ENCODE measurements around the gene RAB3C. TPM values are rescaled to one million over a fixed set of nuclear protein-coding genes. Genes with fewer than 3 reads are reported as not detected.

Gene RAB3C
- total and polyA plus RNA-seq, 9 donors = 0.11 to 17.2 (median 2.7) TPM

GRCh38 chr5:58763390-58763789 is 180.5 kb downstream of the RAB3C start:
- H3K4me1 ChIP-seq (ENCODE audit: insufficient read depth) = no peaks in the 10 kb centered on the region
- DNase-seq = no peak
- H3K9me3 ChIP-seq = no peaks in the 10 kb centered on the region
- H3K27ac ChIP-seq = no peak overlapping the region
- no peaks in the 10 kb centered on the region for H3K27me3 ChIP-seq
- TF ChIP-seq POLR2A (IDR thresholded peaks at IDR 0.05) (no peak), EP300 (IDR thresholded peaks at IDR 0.05) (no peak)
- TF ChIP-seq, protein P1, sequence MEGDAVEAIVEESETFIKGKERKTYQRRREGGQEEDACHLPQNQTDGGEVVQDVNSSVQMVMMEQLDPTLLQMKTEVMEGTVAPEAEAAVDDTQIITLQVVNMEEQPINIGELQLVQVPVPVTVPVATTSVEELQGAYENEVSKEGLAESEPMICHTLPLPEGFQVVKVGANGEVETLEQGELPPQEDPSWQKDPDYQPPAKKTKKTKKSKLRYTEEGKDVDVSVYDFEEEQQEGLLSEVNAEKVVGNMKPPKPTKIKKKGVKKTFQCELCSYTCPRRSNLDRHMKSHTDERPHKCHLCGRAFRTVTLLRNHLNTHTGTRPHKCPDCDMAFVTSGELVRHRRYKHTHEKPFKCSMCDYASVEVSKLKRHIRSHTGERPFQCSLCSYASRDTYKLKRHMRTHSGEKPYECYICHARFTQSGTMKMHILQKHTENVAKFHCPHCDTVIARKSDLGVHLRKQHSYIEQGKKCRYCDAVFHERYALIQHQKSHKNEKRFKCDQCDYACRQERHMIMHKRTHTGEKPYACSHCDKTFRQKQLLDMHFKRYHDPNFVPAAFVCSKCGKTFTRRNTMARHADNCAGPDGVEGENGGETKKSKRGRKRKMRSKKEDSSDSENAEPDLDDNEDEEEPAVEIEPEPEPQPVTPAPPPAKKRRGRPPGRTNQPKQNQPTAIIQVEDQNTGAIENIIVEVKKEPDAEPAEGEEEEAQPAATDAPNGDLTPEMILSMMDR (IDR thresholded peaks at IDR 0.05) = no peak
- no peaks in the 10 kb centered on the region for H3K36me3 ChIP-seq
- no peak overlapping the region for H3K4me3 ChIP-seq
- intact Hi-C loops (cut with DNase I) = no loop called here

- 94 to 96% (median 94%) methylated on average over 3 of the region's 3 CpGs for WGBS, 3 donors
- H3K9me3 ChIP-seq = no peaks in the 10 kb centered on the region
- TF ChIP-seq, protein P1 (IDR thresholded peaks at IDR 0.05) = no peak
- TF ChIP-seq EP300 (IDR thresholded peaks at IDR 0.05) = no peak
- no peak for TF ChIP-seq POLR2A (IDR thresholded peaks at IDR 0.05)
- H3K36me3 ChIP-seq = no peaks in the 10 kb centered on the region
- DNase-seq = no peak
- no peaks in the 10 kb centered on the region for H3K4me1 ChIP-seq (ENCODE audit: insufficient read depth)
- H3K27ac ChIP-seq = no peak overlapping the region
- no peaks in the 10 kb centered on the region for H3K27me3 ChIP-seq
- intact Hi-C loops (cut with DNase I) = no loop called here
- H3K4me3 ChIP-seq = no peak overlapping the region
These were observed 181.3 kb downstream of the RAB3C start for GRCh38 chr5:58764199-58764598.

DNA sequence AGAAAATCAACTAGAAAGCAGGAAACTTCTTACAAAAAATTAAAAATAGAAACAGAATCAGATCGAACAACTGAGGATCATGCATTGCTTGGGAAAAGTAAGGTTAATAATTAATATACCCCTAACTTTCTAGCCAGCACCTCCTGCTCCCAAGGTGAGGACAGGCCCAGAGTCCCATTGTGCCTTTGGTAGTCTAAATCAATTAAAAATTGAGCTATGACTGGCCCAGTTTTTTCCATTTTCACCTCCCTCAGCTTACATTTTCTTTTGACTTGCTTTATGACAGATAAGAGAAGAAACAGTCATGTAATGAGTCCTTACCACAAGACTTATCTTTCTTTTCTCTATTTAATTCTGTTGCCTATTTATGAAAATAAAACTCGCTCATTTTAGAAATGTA is 182.2 kb downstream of the RAB3C start:
- H3K4me3 ChIP-seq = no peak overlapping the region
- no peak for DNase-seq
- H3K27ac ChIP-seq = no peak overlapping the region
- H3K4me1 ChIP-seq (ENCODE audit: insufficient read depth) = no peaks in the 10 kb centered on the region
- 82 to 92% (median 84%) methylated on average over 2 of the region's 2 CpGs for WGBS, 3 donors
- no peaks in the 10 kb centered on the region for H3K27me3 ChIP-seq
- no peaks in the 10 kb centered on the region for H3K9me3 ChIP-seq
- no peaks in the 10 kb centered on the region for H3K36me3 ChIP-seq
- intact Hi-C loops (cut with DNase I) = no loop called here
- TF ChIP-seq EP300 (IDR thresholded peaks at IDR 0.05) (no peak), POLR2A (IDR thresholded peaks at IDR 0.05) (no peak)
- TF ChIP-seq, protein P1 (IDR thresholded peaks at IDR 0.05) = no peak

GRCh38 chr5:58767104-58767503 is 184.2 kb downstream of the RAB3C start:
- H3K9me3 ChIP-seq = no peaks in the 10 kb centered on the region
- DNase-seq = no peak
- intact Hi-C loops (cut with DNase I) = no loop called here
- no peak overlapping the region for H3K4me3 ChIP-seq
- no peaks in the 10 kb centered on the region for H3K36me3 ChIP-seq
- no peaks in the 10 kb centered on the region for H3K4me1 ChIP-seq (ENCODE audit: insufficient read depth)
- no peak for TF ChIP-seq EP300 (IDR thresholded peaks at IDR 0.05)
- no peak for TF ChIP-seq POLR2A (IDR thresholded peaks at IDR 0.05)
- TF ChIP-seq, protein P1 (IDR thresholded peaks at IDR 0.05) = no peak
- no peaks in the 10 kb centered on the region for H3K27me3 ChIP-seq
- no peak overlapping the region for H3K27ac ChIP-seq

GRCh38 chr5:58770136-58770535 is 187.3 kb downstream of the RAB3C start:
- H3K9me3 ChIP-seq = no peaks in the 10 kb centered on the region
- H3K36me3 ChIP-seq = no peaks in the 10 kb centered on the region
- TF ChIP-seq, protein P1 (IDR thresholded peaks at IDR 0.05) = no peak
- no peak for TF ChIP-seq POLR2A (IDR thresholded peaks at IDR 0.05)
- TF ChIP-seq EP300 (IDR thresholded peaks at IDR 0.05) = no peak
- H3K27ac ChIP-seq = no peak overlapping the region
- H3K4me1 ChIP-seq (ENCODE audit: insufficient read depth) = peaks cover 1% of the 10 kb centered on the region
- intact Hi-C loops (cut with DNase I) = no loop called here
- no peaks in the 10 kb centered on the region for H3K27me3 ChIP-seq
- no peak overlapping the region for H3K4me3 ChIP-seq
- DNase-seq = no peak
- 16 to 24% (median 17%) methylated on average over 3 of the region's 3 CpGs for WGBS, 3 donors
